ENCODE measurements around the gene MAD2L2. TPM values are rescaled to one million over a fixed set of nuclear protein-coding genes. Genes with fewer than 3 reads are reported as not detected.

MAD2L2 gene
- total RNA-seq, 1 donor from 2014 or later = 30.1 TPM

GRCh38 chr1:11701551-11701961 is 20.6 kb upstream of the MAD2L2 start:
- Histone ChIP-seq H3K4me2 (ENCODE audit: low read length) (peak overlapping the region; percentile 75), H2AFZ (ENCODE audit: low read depth, low read length) (peak overlapping the region; percentile 43), H3K27ac (ENCODE audit: low read depth, low read length) (no peak overlapping the region), H4K20me1 (ENCODE audit: insufficient read depth, low read length) (peaks cover 31% of the 10 kb centered on the region), H3K9me3 (ENCODE audit: insufficient read depth, low read depth, low read length) (no peaks in the 10 kb centered on the region), H3K27me3 (ENCODE audit: insufficient read depth, low read length) (peaks cover 31% of the 10 kb centered on the region), H3K79me2 (ENCODE audit: insufficient read depth, low read length) (no peaks in the 10 kb centered on the region), H3K4me3 (ENCODE audit: insufficient read depth, low read depth, low read length) (peak overlapping the region; percentile 22), H3K9ac (ENCODE audit: low read length) (peak overlapping the region; percentile 32), H3K4me1 (ENCODE audit: insufficient read depth, low read length) (peaks cover 10% of the 10 kb centered on the region), H3K36me3 (ENCODE audit: insufficient read depth, low read length) (no peaks in the 10 kb centered on the region)
- DNase-seq (ENCODE audit: low read depth) = no peak
- H3K36me3 Mint-ChIP-seq (ENCODE audit: low read depth, unreplicated experiment) = no peaks in the 10 kb centered on the region
- no peaks in the 10 kb centered on the region for H3K4me1 Mint-ChIP-seq (ENCODE audit: low read depth, unreplicated experiment)
- TF ChIP-seq CTCF (IDR thresholded peaks at IDR 0.05; ENCODE audit: insufficient read depth, low read depth, low read length) = no peak
- no peak for FAIRE-seq
- peaks cover 50% of the 10 kb centered on the region for H3K27me3 Mint-ChIP-seq (ENCODE audit: low read depth, unreplicated experiment)
- no peak overlapping the region for H3K27ac Mint-ChIP-seq (ENCODE audit: unreplicated experiment)
- H3K4me3 Mint-ChIP-seq (ENCODE audit: unreplicated experiment) = no peak overlapping the region
- no peaks in the 10 kb centered on the region for H3K9me3 Mint-ChIP-seq (ENCODE audit: unreplicated experiment)

GRCh38 chr1:11700601-11701467 is 19.9 kb upstream of the MAD2L2 start:
- DNase-seq (ENCODE audit: low read depth) (no peak), FAIRE-seq (no peak)
- H3K4me3 Mint-ChIP-seq (ENCODE audit: unreplicated experiment) = no peak overlapping the region
- Histone ChIP-seq H3K4me3 (ENCODE audit: insufficient read depth, low read depth, low read length) (peak overlapping the region; percentile 22), H3K27me3 (ENCODE audit: insufficient read depth, low read length) (peaks cover 31% of the 10 kb centered on the region), H3K36me3 (ENCODE audit: insufficient read depth, low read length) (no peaks in the 10 kb centered on the region), H3K9me3 (ENCODE audit: insufficient read depth, low read depth, low read length) (no peaks in the 10 kb centered on the region), H3K9ac (ENCODE audit: low read length) (peak overlapping the region; percentile 32), H3K79me2 (ENCODE audit: insufficient read depth, low read length) (no peaks in the 10 kb centered on the region), H4K20me1 (ENCODE audit: insufficient read depth, low read length) (peaks cover 31% of the 10 kb centered on the region), H3K27ac (ENCODE audit: low read depth, low read length) (no peak overlapping the region), H3K4me1 (ENCODE audit: insufficient read depth, low read length) (peaks cover 10% of the 10 kb centered on the region), H3K4me2 (ENCODE audit: low read length) (peak overlapping the region; percentile 75), H2AFZ (ENCODE audit: low read depth, low read length) (peak overlapping the region; percentile 43)
- no peak overlapping the region for H3K27ac Mint-ChIP-seq (ENCODE audit: unreplicated experiment)
- no peaks in the 10 kb centered on the region for H3K4me1 Mint-ChIP-seq (ENCODE audit: low read depth, unreplicated experiment)
- peaks cover 54% of the 10 kb centered on the region for H3K27me3 Mint-ChIP-seq (ENCODE audit: low read depth, unreplicated experiment)
- H3K9me3 Mint-ChIP-seq (ENCODE audit: unreplicated experiment) = no peaks in the 10 kb centered on the region
- H3K36me3 Mint-ChIP-seq (ENCODE audit: low read depth, unreplicated experiment) = no peaks in the 10 kb centered on the region
- no peak for TF ChIP-seq EZH2 (IDR thresholded peaks at IDR 0.05; ENCODE audit: insufficient read depth, low read length)
- TF ChIP-seq CTCF (IDR thresholded peaks at IDR 0.05; ENCODE audit: insufficient read depth, low read depth, low read length) = no peak

- Histone ChIP-seq H3K27ac (ENCODE audit: low read depth, low read length) (no peak overlapping the region), H3K36me3 (ENCODE audit: insufficient read depth, low read length) (no peaks in the 10 kb centered on the region), H3K4me3 (ENCODE audit: insufficient read depth, low read depth, low read length) (no peak overlapping the region), H3K4me2 (ENCODE audit: low read length) (no peak overlapping the region), H3K9me3 (ENCODE audit: insufficient read depth, low read depth, low read length) (no peaks in the 10 kb centered on the region), H2AFZ (ENCODE audit: low read depth, low read length) (no peak overlapping the region), H3K79me2 (ENCODE audit: insufficient read depth, low read length) (no peaks in the 10 kb centered on the region), H4K20me1 (ENCODE audit: insufficient read depth, low read length) (peaks cover 23% of the 10 kb centered on the region), H3K4me1 (ENCODE audit: insufficient read depth, low read length) (peaks cover 19% of the 10 kb centered on the region), H3K27me3 (ENCODE audit: insufficient read depth, low read length) (peaks cover 21% of the 10 kb centered on the region), H3K9ac (ENCODE audit: low read length) (no peak overlapping the region)
- FAIRE-seq (no peak), DNase-seq (ENCODE audit: low read depth) (no peak)
- Mint-ChIP-seq H3K27me3 (ENCODE audit: low read depth, unreplicated experiment) (peaks cover 48% of the 10 kb centered on the region), H3K27ac (ENCODE audit: unreplicated experiment) (no peak overlapping the region), H3K4me3 (ENCODE audit: unreplicated experiment) (no peak overlapping the region), H3K36me3 (ENCODE audit: low read depth, unreplicated experiment) (no peaks in the 10 kb centered on the region), H3K9me3 (ENCODE audit: unreplicated experiment) (peaks cover 2% of the 10 kb centered on the region), H3K4me1 (ENCODE audit: low read depth, unreplicated experiment) (peaks cover 2% of the 10 kb centered on the region)
- TF ChIP-seq EZH2 (IDR thresholded peaks at IDR 0.05; ENCODE audit: insufficient read depth, low read length) (no peak), CTCF (IDR thresholded peaks at IDR 0.05; ENCODE audit: insufficient read depth, low read depth, low read length) (no peak)
These were observed 16.9 kb upstream of the MAD2L2 start for GRCh38 chr1:11697893-11698210.
